HG03135 (cell line): Measurements from ENCODE around the gene PHACTR4.
"Not testable (repeated sequence)": the region's sequence is repeated elsewhere in the genome, so short reads cannot be mapped to it uniquely, and the experiment has no call there.

ENCODE experiments used
- ATAC-seq: cut with Tn5 transposase; IDR thresholded peaks from one replicate; pipeline ENCODE4 v1.9.1; 2021; ENCODE audit warnings: mild to moderate bottlenecking, moderate library complexity; ENCODE audit not compliant: unreplicated experiment

PHACTR4 gene

DNA sequence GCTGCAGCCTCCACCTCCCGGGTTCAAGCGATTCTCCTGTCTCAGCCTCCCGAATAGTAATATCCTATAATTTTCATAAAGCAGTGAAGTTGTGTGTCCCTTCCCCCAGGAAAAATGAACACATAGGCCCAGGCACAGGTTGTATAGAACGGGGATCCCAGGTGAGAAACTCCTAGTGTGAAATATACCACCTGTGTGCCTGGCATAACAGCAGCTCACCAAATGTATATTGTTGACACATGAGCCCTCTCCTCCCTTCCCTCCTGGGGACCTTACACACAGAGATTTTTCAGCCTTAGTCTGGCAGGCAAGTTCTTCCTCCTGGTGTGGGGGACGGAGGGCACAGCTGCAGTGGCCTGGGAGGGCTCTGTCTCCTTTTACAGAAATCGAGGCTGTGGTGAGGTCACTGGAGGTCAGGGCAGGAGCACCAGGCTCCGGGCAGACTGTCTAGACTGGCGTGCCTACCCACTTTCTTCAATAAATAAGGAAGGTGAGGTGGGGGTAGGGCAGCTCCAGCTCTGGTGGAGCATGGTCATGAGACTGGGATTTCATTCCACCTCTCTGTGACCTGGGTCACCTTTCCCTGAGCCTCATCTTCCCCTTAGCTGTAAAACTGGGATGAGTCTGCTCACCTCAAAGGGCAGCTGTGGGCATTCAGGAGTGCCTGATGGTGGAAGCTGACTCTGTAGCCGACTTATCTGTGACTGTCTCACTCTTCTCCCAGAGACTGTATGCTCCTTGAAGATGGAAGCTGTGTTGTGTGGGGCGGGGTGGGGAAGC is 150.6 kb downstream of the PHACTR4 start:
- ATAC-seq: no peak

DNA sequence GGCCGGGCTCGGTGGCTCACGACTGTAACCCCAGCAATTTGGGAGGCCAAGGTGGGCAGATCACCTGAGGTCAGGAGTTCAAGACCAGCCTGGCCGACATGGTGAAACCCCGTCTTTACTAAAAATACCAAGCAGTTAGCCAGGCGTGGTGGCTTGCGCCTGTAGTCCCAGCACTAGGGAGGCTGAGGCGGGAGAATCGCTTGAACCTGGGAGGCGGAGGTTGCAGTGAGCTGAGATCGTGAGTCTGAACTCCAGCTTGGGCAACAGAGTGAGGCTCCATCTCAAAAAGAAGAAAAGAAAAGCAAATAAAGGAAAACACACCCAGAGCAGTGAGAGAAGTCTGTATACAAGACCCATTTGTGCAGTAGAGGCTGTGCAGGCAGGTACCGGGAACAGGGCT is 151.3 kb downstream of the PHACTR4 start:
- ATAC-seq: not testable (repeated sequence)

DNA sequence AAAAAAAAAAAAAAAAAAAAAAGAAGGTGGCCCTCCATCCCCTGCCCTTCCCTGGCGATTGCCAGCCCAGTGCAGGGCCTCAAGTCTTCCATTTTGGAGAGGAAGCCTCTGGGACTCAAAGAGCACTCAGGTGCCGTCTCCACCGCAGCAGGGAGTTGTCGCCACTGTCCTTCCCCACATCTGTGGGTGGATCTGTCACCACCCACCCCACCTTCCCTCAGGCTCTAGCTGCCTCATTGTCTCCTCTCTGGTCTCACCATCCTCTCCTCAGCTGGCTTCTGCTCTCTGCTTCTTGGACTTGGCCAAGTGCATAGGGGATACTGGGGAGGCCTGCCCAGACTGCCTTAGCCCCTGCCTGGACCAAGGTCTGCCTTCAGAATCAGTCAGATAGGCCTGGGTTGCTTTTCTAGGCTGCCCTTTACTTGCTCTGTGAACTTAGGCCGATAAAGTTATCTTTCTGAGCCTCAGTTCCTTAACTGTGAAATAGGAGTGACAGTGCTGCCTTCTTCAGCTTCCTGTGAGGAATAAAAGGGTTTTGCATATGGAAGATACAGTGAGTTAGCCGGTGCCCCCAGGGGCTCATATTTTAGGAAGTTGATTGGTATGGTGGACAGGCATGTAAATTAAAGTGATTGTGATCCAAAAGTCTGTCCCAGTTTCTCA is 152.1 kb downstream of the PHACTR4 start:
- ATAC-seq: no peak

DNA sequence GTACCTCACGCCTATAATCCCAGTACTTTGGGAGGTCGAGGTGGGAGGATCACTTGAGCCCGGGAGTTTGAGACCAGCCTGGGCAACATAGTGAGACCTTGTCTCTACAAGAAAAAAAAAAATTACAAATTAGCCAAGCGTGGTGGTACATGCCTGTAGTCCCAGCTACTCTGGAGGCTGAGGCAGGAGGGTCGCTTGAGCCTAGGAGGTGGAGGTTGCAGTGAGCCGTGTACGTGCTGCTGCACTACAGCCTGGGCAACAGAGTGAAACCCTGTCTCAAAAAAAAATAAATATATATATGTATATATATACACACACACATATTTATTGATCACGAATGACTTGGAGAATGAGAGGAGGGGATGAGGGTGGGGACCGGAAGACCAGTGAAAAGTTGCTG is 153.0 kb downstream of the PHACTR4 start:
- not testable (repeated sequence) for ATAC-seq

DNA sequence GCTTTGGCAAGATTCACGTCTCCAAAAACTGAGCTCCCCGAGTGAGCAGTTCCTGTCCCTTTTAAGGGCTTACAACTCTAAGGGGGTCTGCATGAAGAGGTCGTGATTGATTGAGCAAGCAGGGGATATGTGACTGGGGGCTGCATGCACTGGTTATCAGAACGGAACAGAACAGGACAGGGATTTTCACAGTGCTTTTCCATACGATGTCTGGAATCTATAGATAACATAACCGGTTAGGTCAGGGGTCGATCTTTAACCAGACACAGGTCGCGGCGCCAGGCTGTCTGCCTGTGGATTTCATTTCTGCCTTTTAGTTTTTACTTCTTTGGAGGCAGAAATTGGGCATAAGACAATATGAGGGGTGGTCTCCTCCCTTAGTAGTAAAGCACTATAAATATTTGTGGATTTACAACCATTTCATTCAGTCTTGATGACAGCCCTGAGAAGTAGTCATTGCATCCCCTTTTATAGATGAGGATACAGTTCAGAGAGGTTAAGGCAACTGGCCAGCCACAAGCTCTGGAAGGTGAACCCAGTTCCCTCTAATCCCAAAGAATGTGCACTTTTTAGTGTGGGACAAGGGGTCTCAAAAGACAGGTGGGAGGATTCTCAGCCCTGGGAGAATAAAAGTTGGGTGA is 155.6 kb downstream of the PHACTR4 start:
- ATAC-seq: not testable (repeated sequence)

DNA sequence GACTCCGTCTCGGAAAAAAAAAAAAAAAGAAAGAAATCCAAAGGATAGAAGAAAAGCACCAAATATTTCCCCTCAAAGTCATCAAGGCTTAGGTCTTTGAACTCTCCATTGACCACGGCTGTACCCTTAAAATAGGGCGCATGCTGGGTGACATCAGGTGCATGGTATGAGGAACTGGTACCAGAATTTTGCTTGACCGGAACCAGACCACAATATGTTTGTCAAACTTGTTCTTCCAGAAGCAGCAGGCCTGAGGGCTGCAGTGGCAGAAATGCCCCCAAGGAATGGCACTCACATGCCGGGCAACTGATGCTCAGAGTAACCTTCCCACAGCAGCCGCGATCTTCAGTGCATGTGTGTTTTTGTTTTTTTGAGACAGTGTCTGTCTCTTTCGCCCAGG is 157.3 kb downstream of the PHACTR4 start:
- no peak for ATAC-seq

DNA sequence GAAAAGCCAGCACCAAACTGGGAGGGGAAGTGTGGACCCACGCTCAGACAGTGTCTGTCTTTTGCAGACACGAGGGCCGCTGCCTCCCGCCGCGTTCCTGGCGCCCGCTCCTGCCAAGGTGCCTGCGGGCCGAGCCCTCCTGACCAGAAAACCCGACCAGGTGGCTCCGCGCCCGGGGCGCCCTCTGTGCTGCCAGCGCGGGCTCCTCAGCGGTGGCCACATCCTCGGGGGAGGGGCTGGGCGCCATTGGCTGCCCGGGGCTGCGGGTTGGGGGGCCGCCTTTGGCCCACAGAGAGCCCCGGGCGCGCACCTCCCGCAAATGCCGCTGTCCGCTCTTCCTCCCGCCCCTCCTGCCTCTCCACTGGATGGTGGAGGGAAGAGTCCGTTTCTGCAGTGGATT is 160.9 kb downstream of the PHACTR4 start:
- ATAC-seq: no peak

DNA sequence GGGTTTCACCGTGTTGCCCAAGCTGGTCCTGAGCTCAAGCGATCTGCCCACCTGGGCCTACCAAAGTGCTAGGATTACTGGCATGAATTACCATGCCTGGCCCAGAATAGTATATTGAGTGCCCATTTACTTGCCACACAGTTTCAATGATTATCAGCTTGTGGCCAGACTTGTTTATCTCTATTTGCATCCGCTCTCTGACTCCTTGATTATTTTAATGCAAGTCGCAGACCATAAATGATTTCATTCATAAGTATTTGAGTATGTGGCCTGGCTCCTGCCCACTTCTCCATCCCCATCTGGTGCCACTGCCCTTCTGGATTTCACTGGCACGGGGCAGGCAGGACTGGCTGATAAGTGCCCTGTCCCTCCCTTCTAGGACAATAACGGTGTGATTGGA is 165.1 kb downstream of the PHACTR4 start:
- ATAC-seq: no peak

DNA sequence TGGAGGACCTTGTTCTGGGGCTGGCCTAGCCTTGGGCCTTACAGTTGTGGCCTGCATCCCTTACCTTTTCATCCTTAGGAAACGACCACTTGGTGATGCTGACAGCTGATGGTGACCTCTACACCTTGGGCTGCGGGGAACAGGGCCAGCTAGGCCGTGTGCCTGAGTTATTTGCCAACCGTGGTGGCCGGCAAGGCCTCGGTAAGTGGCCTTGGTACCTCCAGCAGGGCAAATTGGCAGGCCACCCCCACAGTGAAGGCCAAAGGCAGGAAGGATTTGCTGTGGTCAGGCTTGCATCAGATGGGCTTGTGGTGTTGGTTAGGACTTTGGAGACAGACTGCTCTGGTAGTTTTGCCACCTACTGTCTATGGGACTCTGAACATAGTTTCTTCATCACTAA is 165.6 kb downstream of the PHACTR4 start:
- no peak for ATAC-seq

DNA sequence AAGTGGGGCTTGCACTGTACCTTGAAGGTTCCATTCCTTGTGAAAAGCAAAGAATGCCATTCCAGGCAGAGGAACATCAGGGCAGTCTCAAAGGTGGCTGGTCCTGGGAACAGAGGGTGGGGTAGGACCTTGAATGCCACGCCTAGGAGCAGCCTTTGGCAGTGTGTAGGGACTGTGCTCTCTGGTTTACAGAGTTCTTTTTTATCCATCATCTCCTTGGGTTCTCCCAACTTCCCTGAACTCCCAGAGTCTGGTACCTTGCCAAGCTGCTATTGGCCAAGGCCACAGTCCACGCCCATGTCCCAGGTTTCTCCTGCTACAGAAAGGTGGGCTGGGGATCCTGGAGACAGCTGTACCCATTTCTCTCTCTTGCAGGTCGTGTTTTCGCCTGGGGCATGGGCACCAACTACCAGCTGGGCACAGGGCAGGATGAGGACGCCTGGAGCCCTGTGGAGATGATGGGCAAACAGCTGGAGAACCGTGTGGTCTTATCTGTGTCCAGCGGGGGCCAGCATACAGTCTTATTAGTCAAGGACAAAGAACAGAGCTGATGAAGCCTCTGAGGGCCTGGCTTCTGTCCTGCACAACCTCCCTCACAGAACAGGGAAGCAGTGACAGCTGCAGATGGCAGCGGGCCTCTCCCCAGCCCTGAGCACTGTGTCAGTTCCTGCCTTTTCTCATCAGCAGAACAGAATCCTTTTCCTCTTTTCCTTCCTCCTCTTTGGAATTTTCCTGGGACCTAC is 168.1 kb downstream of the PHACTR4 start:
- ATAC-seq: no peak

DNA sequence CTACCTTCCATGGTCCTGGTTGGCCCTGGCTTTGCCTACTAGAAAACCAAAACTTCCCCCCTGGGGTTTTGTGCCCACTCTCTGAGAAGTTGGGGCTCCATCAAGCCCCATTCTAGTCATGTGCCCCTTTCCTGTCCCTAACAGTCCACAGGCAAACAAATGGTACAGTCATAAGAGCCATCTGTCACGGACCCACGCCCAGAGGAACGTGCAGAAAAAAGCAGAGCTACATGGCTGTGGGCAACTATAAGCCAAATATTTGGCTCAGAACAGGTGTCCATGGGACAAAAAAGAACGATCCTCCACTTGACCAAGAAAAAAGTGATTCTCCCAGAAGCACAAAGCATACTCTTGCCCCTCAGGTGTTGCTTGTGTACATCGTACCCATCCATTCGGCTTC is 168.7 kb downstream of the PHACTR4 start:
- ATAC-seq: no peak

DNA sequence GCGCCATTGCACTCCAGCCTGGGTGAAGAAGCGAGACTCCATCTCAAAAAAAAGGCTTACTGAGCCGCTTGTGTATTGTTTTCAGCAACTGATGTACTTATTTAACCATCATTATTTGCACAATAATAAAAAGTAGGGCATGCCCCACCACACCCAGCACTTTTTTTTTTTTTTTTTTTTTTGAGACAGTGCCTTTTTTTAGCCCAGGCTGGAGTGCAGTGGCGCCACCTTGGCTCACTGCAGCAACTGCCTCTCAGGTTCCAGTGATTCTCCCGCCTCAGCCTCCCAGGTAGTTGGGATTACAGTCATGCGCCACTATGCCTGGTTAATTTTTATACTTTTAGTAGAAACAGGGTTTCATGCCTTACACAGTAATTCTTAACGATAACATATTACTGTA is 171.1 kb downstream of the PHACTR4 start:
- no peak for ATAC-seq

DNA sequence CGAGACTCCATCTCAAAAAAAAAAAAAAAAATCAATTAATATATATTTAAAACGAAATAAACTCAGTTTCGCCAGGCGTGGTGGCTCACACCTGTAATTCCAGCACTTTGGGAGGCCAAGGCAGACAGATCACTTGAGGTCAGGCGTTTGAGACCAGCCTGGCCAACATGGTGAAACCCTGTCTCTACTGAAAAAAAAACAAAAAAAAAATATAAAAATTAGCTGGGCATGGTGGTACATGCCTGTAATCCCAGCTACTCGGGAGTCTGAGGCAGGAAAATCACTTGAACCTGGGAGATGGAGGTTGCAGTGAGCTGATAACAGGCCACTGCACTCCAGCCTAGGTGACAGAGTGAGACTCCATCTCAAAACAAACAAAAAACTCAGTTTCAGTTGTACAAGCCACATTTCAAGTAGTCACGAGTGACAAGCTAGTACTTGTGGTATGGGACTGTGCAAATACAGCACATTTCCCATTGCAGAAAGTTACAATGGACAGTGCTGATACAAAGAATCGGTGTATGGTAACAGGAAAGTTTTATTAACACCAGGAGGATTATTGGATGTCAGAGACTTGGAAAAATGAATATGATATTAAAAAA is 172.0 kb downstream of the PHACTR4 start:
- not testable (repeated sequence) for ATAC-seq

DNA sequence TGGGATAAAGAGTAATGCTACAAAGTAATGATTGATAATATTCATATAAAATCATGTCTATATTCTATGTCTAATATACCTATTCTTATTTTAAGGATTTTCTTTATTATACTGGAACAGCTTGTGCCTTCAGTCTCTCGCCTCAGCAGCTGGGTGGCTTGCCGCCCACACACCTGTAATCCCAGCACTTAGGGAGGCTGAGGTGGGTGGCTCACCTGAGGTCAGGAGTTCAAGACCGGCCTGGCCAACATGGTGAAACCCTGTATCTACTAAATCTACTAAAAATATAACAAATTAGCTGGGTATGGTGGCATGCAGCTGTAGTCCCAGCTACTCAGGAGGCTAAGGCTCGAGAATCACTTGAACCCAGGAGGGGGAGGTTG is 175.7 kb downstream of the PHACTR4 start:
- ATAC-seq: no peak

DNA sequence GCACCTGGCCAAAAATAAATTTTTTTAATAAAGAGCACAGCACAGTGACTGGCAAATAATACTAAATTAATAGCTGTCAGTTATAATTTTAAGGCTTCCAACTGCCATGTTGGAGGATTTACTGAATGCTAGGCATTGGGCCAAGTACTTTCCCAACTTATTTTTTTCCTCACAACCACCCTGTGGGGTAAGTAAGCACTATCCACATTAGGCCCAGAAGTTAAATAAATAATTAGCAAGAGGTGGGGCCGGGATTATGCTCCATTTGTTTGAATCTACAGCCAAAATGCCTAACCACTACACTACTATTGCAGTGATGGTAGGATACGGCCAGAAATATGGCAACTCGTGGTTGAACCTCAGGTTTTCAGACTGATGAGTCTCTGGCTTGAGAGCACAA is 178.8 kb downstream of the PHACTR4 start:
- no peak for ATAC-seq
